GM18505 (cell line): ENCODE measurements around the gene KDELR3.

Source experiments
- ATAC-seq: cut with Tn5 transposase; IDR thresholded peaks from one replicate; pipeline ENCODE4 v1.9.1; 2021; ENCODE audit not compliant: unreplicated experiment
- POLR2A ChIP-seq: IDR thresholded peaks from 4 replicates; pipeline ENCODE4 v1.6.1; 2011; ENCODE audit warnings: borderline replicate concordance; ENCODE audit not compliant: insufficient read depth, insufficient read length; ENCODE audit errors: extremely low read depth

KDELR3 gene

GRCh38 chr22:38444783-38445182 is 23.1 kb upstream of the KDELR3 start:
- no peak for ATAC-seq
- TF ChIP-seq POLR2A = no peak

GRCh38 chr22:38446018-38446601 is 21.8 kb upstream of the KDELR3 start:
- ATAC-seq = no peak

GRCh38 chr22:38448945-38449745 is 18.8 kb upstream of the KDELR3 start:
- TF ChIP-seq POLR2A = no peak
- ATAC-seq = no peak

More at GRCh38 chr22:38446018-38446601, 21.8 kb upstream of the KDELR3 start:
- TF ChIP-seq POLR2A = no peak

- ATAC-seq = no peak
- no peak for TF ChIP-seq POLR2A
These were observed 18.1 kb upstream of the KDELR3 start for GRCh38 chr22:38449776-38450175.

- TF ChIP-seq POLR2A = no peak
- no peak for ATAC-seq
These were observed 17.6 kb upstream of the KDELR3 start for GRCh38 chr22:38450234-38450797.

GRCh38 chr22:38451404-38451803 is 16.5 kb upstream of the KDELR3 start:
- TF ChIP-seq POLR2A = no peak
- ATAC-seq = no peak

- ATAC-seq = no peak
- no peak for TF ChIP-seq POLR2A
These were observed 16.0 kb upstream of the KDELR3 start for GRCh38 chr22:38451864-38452263.

- ATAC-seq = no peak
- TF ChIP-seq POLR2A = no peak
These were observed 15.4 kb upstream of the KDELR3 start for GRCh38 chr22:38452373-38453065.

- no peak for ATAC-seq
- no peak for TF ChIP-seq POLR2A
These were observed 14.7 kb upstream of the KDELR3 start for GRCh38 chr22:38453066-38453672.

GRCh38 chr22:38453996-38454352 is 13.9 kb upstream of the KDELR3 start:
- ATAC-seq = no peak
- no peak for TF ChIP-seq POLR2A

- ATAC-seq = no peak
- TF ChIP-seq POLR2A = no peak
These were observed 13.4 kb upstream of the KDELR3 start for GRCh38 chr22:38454353-38455075.

- TF ChIP-seq POLR2A = no peak
- ATAC-seq = no peak
These were observed 12.8 kb upstream of the KDELR3 start, which contains the start of gene KCNJ4 for GRCh38 chr22:38455076-38455529. TSS of gene KCNJ4 (minus strand) at chr22:38455199. CDS start at chr22:38428132, 27,067 bp downstream.
